8988T (cell line): ENCODE data around the gene TERT.

Source experiments
- DNase-seq: peaks from one replicate; pipeline ENCODE4 v3.0.0; 2011

TERT gene

DNA sequence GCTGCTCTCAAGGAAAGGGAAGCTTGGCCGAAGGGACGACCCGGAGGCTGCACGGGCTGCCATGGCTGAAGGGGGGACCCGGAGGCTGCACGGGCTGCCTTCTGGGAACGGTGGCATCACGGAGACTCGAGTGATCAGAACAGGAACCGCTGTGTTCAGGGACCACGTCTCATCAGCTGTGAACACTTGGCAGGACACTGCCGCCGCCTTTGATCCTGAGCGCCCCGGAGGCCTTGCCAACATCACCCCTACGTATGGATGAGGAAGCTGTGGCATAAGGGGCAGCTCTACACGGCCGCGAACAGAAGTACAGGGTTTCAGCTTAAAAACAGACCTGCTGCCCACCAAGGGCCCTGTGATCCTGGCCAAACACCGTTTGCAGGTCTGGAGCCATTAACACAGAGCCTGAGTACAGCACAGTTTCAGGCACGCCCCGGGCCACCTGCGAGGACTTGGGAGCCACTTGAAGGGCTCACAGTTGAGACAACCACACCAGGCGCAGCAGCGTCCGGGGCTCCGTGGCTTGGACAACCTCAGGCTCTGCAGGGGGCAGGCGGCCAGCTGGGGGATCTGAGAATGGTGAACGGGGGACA is 23.9 kb upstream of the TERT start:
- peak; percentile 3 for DNase-seq

DNA sequence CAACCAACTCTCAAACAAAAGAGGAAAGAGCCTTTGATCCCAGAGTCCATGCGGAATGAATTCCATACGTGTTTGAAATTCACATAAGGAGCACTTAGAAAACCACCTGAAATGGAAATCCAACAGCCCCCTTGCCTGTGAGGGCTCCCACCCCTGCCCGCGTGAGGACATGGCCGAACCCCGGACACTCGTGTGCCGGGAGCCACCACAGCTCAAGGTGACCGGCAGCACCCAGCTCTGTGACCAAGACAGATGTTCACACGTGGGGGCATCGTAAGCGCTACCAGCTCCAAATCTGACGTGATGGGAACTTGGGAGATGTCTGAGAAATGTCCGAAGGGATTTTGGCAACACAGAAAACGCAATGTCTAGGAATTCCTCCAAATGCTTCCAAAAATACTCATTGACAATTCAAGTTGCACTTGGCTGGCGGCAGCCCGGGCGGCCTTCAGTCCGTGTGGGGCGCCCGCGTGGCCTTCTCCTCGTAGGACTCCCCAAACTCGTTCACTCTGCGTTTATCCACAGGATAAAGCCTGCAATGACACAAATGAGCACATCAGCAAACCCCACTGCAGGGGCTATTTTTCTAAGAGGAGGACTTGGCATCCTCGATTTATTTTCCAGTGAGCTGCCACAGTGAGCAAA is 23.2 kb upstream of the TERT start:
- peak; percentile 12 for DNase-seq

DNA sequence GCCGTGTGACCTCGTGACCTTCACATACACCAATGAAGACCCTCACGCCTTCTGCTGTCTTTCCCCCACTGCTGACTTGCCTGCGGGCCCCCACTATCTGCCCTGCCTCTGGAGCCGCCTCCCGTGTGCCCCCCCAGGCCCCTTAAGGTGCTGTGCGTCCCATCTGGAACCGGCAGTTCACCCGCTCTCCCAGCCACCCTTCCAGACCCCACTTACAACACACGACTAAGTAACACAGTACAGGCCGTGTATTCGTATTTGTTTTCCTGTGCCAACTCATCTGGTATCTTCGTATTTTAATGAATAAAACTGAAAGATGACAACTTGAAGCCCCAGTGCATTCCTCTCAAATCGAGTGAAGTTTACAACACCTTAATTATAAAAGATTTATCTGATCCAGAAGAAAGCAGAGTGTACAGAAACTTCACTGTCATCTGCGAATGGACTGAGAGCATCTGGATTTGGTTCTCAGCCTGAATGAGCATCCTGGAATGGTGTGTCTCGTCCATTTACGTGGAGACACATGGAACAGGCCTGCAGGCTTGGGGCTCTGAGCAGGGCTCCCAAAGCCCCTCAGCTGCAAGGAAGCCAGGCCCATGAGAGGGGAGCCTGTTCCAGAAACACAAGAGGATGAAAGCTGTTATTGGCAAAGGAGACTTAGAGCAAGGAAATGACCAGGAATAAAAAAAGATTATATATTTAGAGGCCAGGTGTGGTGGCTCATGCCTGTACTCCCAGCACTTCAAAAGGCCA is 21.9 kb upstream of the TERT start:
- peak; percentile 26 for DNase-seq

DNA sequence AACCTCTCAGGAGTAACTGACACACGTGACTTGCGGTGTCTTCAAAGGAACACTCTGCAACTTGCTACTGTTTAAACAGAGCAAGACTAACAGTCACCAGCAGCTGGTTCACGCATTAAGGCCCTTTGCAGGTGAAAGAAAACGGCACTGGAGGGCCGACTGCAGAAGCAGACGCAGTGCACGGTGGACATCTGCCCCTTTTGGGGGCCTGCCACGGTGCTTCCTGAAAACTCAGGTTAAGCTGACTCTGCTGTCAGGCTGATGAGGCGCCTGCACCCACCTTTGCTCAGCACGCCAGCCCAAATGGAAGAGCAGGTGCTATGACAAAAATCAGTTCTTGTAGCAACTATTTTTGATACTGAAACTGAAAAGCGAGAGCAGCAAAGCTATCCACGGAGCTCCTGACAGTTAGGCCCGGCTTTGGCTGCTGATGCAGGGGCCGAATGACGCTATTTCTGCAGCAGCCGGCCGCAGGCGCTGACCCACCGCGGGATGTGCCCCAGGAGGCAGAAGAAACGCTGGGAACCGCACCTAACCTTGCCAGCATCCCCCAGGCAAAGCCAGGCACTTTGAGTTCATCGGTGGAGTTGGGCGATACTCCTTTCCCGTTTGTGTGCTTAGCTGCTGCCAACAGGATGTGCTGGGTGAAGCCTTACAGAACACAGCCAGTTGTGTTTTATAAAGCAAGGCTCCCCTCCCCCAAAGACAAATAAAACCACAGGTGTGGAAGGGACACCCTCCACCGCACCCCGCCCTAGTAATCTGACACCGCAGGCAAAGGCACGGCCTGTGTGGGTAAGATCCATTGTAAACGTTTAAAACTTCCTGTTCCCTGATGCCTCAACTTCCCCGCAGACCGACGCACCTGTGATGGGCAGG is 21.1 kb upstream of the TERT start:
- DNase-seq: peak; percentile 16

DNA sequence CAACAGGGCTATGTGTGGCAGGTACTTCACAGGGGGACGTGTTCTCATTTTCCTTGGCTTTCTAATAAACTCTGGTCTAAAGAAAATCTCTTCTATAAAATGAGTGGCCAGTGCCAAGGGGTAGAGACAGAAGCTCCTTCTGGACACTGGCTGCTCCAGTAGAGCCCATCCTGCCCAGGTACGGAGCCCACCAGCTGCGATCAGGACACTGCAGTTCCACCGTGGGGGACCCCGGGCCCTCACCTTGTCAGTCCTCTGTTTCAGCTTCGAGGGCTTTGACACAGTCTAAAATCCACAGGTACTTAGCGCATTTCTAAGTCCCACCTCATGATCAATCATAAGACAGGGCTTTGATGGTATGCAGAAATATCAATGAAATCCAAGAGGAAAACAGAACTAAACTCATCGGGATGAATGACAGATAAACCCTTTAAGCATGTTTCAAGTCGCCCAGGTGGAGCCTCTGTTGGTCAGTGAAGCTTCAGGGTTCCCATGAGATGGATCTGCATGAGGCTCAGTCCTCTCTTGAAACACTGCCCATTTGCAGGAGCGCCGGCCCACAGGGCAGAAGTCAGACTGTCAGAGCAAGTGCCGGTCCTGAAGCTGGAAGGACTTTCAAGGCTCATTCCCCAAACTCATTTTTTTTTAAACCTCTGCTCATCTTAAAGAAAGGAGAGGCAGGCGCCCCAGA is 20.3 kb upstream of the TERT start:
- peak; percentile 7 for DNase-seq

DNA sequence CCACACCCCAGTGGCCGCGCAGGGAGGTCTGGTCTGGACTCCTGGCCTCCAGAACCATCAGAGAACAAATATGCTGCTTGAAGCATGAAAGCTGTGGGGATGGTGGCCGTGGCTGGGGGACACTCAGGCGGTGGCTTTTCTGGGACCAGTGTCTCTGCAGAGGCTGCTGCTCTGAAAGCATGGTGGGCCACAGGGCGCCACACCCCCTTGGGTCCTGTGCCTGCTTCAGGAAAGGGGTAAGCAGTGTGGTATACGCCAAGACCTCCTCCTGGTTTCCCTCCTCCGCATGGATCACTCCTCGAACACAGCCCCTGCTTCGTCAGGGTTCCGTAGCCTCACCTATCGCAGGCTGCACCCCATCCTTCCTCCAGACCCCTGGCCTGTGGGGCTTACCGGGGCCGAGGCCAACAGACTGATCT is 19.7 kb upstream of the TERT start:
- peak; percentile 3 for DNase-seq

DNA sequence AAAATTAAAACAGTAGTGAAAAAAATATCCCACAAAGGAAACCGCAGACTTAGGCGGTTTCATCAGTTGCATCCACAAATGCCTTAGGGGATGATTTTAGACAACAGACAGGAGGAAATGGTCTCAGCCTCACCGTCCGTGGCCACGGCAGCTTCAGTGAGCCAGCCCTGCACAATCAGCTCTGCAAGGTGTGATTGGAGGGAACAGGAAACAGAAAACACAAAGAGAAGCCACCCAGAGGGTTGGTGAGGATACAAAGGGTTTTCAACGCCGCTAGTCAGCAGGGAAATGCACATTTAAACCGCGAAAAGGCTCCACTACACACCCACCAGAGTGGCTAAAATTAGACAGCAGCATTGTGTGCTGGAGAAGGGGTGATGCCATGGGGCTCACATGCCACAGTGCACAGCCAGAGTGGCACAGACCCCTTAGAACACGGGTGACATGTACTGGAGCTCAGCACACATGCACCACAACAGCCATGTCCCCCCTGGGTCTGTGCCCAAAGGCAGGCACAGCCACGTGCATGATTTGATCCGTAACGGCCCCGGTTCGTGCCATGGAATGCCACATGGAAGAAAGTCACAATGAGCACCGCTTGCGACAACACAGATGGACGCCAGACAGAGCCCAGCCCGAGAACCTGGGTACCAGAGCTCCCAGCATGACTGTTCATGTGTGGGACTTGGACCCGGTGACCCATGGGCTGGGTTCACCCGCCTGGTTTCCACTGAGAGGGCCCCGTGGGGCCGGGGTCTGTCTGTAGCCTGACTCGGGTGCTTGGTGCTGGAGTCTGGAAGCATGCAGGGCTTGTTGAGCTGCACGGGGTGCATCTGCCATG is 18.3 kb upstream of the TERT start:
- no peak for DNase-seq

DNA sequence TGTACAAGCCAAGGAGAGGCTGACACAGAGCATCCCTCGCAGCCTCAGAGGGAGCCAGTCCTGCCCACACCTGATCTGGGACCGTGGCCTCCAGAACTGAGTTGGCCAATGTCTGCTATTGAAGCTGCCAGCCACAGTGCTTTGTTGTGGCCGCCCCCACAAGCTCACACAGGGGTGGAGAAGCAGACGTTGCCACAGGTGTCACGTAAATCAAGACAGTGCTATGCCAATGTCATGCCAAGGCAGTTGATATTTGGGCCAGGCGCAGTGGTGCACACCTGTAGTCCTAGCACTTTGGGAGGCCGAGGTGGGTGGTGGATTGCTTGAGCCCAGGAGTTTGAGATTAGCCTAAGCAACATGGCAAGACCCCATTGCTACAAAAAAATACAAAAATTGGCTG is 17.3 kb upstream of the TERT start:
- no peak for DNase-seq

DNA sequence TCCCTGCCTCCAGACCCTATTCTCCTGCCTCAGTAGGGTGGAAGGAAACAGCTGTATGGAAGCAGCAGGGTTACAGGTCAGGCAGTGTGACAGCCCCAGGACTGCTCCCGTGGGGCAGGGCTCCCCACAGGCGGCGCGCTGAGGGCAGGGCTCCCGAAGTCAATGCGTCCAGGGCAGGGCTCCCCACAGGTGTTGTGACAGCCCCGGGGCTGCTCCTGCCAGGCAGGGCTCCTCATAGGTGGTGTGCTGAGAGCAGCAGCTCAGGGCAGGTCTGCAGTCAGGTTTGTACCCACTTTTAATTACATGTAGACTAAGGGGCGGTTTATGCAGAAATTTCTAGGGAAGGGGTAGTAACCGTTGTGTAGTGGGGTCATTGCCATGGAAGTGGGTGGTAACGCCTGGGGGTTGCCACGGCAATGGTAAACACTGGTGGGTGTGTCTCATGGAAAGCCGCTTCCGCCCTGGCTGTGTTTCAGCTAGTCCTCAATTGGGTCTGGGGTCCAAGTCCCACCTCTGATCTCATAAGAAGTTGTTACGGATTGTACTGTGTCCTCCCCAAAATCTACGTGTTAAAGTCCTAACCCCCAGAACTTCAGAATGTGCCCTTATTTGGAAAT is 16.7 kb upstream of the TERT start:
- no peak for DNase-seq

DNA sequence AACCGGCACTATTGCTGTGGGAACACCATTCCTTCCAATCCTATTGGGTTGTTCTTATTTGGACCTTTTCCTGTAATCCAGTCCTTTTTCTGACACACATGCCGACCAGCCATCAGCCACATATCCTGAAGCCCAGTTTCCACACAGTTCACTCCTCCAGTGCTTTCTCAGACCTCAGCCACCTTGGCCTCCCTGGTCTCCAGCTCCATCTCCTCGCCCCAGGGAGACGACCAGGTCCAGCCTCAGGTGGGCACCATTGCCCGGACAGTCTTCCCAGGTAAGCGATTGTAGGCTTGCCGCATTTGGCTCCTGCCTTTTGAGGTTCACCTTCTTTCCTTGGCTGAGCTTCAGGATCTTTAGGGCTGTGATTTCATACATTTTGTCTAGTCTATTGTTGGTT is 15.2 kb upstream of the TERT start:
- no peak for DNase-seq

DNA sequence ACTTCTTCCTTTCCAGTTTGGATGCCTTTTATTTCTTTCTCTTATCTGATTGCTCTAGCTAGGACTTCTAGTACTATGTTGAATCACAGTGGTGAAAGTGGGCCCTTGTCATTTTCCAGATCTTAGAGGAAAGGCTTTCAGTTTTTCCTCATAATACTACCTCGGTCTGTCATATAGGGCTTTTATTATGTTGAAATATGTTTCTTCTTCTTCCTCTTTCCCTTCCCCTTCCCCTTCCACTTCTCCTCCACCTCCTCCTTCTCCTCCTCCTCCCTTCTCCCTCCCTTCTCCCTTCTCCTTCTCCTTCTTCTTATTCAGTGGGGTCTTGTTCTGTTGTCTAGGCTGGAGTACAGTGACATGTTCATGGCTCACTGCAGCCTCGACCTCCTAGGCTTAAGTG is 9.2 kb upstream of the TERT start:
- DNase-seq: no peak

DNA sequence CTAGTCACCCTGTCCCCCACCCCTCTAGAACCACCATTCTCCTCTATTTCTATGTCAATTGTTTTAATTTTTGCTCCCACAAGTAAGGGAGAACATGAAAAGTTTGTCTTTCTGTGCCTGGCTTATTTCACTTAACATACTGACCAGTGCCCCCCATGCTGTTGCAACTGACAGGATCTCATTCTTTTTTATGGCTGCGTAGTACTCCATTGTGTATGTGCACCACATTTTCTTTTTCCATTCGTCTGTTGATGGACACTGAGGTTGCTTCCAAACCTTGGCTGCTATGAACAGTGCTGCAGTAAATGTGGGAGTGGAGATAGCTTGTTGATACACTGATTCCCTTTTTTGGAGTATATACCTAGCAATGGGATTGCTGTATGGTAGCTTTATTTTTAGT is 7.4 kb upstream of the TERT start:
- DNase-seq: no peak

DNA sequence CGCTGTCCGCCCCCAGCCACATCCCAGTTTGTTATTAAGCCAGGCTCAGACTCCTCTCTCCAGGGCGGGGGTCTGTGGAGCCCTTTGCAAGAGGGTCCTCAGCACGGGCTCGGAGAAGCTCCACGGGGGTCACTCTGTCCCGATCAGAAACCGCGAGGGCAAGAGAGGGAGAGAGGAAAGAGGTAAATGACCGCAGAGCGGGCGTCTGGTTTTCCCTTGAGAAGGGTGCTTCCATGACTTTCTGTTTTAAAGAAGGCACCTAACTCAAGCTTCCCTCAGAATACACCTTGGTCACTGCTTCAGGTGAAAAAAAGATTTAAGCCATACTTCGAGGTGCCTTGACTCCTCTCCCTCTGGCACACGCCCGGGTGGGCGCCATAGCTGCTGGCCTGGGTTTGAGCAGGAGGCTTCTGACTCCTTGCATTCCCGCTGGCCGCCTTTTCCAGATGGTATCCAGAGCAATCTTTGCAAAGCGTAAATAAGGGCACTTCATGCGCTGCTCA is 5.8 kb upstream of the TERT start:
- DNase-seq: no peak

DNA sequence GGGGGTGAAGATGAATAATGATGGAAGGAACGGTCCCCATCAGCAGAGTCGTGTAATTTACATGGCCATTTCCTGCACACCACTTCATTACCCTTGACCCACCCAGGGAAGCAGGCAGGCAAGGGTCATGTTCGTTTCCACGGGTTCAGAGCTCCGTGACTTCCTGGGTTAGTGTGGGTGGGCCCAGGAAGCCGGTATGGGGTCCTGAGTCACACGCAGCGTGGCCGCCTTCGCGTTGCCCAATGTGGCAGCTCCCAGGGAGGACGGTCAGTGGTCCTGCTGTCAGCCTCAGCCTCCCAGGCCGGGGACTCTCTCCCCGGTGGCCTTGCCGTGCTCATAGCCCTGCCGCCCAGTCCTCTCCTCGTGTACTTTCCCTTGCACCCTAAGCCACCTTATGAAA is 5.1 kb upstream of the TERT start:
- DNase-seq: no peak

DNA sequence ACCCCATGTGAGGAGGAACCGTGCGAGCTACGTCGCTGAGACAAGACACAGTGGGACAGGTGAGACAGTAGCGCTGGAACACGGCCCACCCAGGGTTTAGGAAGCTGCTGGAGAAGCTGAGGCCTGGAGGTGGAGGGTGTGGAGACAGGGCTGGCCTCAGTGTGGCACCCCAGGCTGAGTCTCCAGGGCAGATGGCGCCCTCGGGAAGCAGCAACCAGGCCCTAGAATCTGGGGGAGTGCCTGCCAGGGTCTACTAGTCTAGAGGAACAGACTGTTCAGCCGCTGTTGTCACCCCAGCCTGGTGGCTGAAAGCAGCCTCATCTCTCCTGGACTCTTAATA is 4.6 kb upstream of the TERT start:
- peak; percentile 11 for DNase-seq

DNA sequence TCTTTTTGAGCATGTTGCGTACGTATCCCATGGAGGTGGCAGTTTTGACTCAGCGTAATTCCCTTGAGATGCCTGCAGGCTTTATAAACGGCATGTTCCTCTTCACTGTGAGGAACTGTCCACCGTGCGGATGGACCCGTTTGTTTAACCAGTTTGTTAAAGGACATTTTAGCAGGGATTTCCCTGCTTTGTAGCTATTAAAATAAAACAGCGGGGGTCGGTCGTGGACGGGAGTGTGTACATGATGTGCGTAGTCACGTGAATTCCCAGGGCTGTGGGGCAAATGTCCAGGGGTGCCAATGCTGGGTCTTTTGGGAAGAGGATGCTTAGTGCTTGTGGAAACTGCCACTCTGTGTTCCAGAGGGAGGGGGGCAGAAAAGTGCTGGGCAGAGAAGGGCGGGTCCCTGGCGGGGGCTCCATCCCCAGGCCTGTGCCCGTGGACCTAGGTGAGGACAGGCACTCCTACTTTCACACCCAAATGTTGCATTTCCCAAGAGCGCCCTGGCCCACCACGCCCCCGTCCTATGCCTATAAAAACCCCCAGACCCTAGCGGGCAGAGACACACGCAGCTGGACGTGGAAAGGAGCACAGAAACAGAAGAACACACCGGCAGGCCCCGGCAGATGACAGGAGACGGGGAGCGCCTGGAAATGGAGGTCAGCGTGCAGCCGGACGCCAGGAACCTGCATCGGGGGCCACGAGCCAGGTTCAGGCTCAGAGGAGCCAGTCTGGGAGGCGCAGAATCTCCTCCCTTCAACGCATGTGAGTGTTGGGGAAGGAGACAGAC is 4.0 kb upstream of the TERT start:
- DNase-seq: peak; percentile 11

DNA sequence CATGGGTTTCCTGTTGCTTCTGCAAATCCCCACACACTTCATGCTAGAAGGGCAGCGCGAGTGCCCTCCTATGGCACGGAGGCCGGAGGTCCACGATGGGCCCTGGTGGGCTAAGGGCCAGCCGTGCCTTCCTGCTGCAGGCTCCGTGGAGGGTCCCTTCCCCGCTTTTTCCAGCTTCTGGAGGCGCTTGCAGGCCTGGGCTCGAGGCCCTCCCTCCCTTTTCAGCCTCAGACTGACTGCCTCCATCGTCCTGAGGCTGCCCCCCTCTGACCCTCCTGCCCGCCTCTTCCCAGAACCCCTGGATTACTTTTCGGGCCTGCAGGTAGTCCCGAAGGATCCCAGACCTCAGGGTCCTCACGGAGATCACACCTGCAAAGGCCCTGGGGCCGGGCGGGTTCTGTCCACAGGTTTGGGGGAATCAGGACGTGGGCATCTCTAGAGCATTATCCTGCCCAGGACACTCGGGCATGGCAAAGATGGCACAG is 3.2 kb upstream of the TERT start:
- no peak for DNase-seq

DNA sequence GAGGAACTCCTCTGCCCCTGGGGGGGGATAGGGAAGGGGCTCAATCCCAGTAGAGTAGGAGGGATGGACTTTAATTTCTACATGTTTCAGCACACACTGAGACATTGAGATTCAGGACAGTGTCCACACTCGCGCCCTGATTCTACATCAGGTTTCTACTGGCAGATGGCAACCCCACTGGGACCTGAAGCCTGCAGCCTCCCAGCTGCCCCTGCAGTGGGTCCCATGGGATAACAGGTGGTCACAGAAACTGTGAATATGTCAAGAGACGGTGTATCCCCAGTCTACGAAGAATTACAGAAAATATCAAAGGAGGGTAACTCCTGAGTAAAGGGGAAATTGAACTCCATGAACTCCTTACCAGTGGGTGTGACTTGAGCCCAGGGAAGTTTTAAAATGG is 2.4 kb upstream of the TERT start:
- DNase-seq: peak; percentile 9

DNA sequence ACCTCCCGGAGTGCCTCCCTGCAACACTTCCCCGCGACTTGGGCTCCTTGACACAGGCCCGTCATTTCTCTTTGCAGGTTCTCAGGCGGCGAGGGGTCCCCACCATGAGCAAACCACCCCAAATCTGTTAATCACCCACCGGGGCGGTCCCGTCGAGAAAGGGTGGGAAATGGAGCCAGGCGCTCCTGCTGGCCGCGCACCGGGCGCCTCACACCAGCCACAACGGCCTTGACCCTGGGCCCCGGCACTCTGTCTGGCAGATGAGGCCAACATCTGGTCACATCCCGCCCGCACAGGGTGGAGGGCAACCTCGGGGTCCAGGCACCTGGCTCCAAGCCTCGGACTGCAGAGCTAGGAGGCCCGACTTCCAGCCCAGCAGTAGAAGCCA is 776 bp upstream of the TERT start:
- peak; percentile 14 for DNase-seq

DNA sequence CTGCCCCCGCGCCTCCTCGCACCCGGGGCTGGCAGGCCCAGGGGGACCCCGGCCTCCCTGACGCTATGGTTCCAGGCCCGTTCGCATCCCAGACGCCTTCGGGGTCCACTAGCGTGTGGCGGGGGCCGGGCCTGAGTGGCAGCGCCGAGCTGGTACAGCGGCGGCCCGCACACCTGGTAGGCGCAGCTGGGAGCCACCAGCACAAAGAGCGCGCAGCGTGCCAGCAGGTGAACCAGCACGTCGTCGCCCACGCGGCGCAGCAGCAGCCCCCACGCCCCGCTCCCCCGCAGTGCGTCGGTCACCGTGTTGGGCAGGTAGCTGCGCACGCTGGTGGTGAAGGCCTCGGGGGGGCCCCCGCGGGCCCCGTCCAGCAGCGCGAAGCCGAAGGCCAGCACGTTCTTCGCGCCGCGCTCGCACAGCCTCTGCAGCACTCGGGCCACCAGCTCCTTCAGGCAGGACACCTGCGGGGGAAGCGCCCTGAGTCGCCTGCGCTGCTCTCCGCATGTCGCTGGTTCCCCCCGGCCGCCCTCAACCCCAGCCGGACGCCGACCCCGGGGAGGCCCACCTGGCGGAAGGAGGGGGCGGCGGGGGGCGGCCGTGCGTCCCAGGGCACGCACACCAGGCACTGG is 548 bp downstream of the TERT start:
- no peak for DNase-seq
